Fibroblast of lung (primary cell): Measurements from ENCODE around the gene REV1.

Source experiments
- CTCF ChIP-seq, 2 donors: IDR thresholded peaks in 1 of 2; conservative IDR thresholded peaks in 1 of 2; 1 replicate in 1 of 2; 2 replicates in 1 of 2; pipeline ENCODE4 v1.5.1; 2011 to 2012; ENCODE audit warnings: low read length in 2 of 2, control low read depth in 1 of 2, inconsistent platforms in 1 of 2, low read depth in 1 of 2, mild to moderate bottlenecking in 1 of 2
- EZH2 ChIP-seq: IDR thresholded peaks from 2 replicates; pipeline ENCODE4 v1.5.1; 2012; ENCODE audit warnings: low read length, control low read depth, mild to moderate bottlenecking; ENCODE audit errors: missing control alignments

- TF ChIP-seq CTCF (conservative IDR thresholded peaks at IDR 0.05 in 1 of 2, IDR thresholded peaks at IDR 0.05 in 1 of 2; ENCODE audit: low read depth in 1 of 2, low read length in 2 of 2) (no peak), EZH2 (no peak)
These were observed 92.4 kb downstream of the REV1 start for GRCh38 chr2:99397266-99397920.
